ENCODE results near the gene TROAP.
"Not testable (repeated sequence)": the region's sequence is repeated elsewhere in the genome, so short reads cannot be mapped to it uniquely, and the experiment has no call there.

TROAP gene

GRCh38 chr12:49330631-49331379, 7.8 kb downstream of the TROAP start:
- no peak for DNase-seq

- peak; percentile 16 for DNase-seq
These were observed 8.5 kb downstream of the TROAP start for GRCh38 chr12:49331380-49332222.

DNA sequence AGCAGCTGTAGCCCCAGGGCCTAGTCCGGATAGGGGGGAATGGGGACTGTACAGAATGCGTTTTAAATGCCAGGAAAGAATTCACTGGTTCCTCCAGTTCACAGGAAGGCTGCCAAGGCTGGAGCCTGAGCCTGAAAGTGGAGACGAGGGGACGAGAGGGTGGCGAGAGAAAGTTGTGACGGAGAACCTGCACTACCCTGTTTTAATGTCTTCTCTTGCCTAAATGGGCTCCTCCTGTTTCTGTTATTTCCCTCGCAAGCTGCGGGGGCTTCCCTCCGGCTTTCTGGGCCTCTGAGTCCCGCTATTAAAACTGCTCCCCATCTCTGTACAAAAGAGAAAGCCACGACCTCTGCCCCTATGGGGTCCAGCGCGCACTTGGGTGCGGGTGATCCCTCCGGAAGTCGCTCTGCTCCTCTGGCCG, 9.4 kb downstream of the TROAP start:
- DNase-seq: no peak

DNA sequence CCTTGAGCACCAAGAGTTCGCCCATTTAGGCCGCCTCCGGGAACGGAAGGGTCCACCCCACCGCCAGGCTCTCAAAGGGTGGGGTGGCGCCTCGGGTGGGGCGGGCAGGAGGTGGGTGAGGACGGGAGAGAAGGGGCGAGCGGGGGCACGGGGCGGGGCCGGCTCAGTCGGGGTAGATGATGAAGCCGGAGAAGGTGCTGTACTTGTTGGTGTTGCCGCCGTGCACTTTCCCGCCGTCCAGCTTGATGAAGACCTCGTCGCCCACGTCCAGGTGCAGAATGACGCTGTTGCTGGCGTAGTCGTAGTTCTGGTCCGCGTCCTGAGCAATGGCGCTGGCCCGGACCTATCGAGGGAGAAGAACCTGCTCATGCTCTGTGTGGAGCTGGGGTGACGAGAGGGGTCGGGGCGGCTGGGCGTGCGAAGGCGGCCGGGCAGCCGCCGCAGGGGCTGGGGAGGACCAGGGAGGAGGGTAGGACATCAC, 9.9 kb downstream of the TROAP start:
- DNase-seq: no peak

- not testable (repeated sequence) for DNase-seq
These were observed 10.7 kb downstream of the TROAP start for GRCh38 chr12:49333778-49334177.

GRCh38 chr12:49334226-49334625, 11.2 kb downstream of the TROAP start:
- DNase-seq: no peak

DNA sequence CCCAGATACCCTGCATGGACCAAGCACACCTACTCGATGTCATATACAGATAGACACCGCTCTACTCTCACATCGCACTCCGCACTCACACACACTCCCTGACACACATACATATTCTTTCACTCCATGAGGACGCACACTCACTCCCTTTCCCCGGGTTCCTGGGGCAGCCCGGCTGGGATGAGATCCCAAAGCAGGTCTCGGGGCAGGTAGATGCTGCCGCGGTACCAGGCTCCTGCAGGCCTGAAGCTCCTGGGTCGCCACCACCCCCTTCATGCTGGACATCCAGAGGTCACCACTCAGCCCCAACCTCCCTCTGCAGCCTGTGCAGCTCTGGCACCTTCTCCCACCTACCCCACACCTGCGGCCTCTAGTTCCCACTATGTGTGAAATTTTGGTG, 11.6 kb downstream of the TROAP start:
- no peak for DNase-seq

GRCh38 chr12:49335118-49335954, 12.3 kb downstream of the TROAP start:
- no peak for DNase-seq

DNA sequence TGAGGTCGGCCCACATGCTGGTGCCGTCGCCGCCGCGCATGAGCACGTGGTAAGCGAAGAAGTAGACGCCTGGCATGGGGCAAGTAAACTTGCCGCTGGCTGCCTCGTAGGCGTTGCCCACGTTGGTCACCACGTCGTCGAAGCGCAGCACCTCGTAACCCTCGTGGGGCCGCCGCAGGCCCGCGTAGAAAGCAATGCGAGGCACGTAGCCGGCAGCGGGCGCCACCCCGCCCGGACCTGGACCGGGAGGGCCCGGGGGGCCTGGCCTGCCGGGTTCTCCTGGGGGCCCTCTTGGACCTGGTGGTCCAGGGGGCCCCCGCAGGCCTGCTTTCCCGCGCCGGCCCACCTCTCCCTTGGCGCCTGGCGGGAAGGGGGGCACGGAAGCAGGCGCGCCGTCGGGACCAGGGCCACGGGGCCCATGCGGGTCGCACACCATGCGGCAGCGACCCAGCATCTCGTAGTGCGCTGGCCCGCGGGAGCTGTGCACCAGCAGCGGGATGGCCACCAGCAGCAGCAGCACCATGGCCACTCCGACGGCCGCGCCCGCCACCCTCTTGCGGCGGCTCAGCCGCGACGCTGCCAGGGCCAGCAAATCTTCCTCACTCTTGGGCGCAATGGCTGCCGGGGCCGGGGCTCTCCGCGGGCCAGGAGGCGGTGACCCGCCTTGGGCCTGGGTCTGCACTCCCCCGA, 13.0 kb downstream of the TROAP start:
- no peak for DNase-seq

DNA sequence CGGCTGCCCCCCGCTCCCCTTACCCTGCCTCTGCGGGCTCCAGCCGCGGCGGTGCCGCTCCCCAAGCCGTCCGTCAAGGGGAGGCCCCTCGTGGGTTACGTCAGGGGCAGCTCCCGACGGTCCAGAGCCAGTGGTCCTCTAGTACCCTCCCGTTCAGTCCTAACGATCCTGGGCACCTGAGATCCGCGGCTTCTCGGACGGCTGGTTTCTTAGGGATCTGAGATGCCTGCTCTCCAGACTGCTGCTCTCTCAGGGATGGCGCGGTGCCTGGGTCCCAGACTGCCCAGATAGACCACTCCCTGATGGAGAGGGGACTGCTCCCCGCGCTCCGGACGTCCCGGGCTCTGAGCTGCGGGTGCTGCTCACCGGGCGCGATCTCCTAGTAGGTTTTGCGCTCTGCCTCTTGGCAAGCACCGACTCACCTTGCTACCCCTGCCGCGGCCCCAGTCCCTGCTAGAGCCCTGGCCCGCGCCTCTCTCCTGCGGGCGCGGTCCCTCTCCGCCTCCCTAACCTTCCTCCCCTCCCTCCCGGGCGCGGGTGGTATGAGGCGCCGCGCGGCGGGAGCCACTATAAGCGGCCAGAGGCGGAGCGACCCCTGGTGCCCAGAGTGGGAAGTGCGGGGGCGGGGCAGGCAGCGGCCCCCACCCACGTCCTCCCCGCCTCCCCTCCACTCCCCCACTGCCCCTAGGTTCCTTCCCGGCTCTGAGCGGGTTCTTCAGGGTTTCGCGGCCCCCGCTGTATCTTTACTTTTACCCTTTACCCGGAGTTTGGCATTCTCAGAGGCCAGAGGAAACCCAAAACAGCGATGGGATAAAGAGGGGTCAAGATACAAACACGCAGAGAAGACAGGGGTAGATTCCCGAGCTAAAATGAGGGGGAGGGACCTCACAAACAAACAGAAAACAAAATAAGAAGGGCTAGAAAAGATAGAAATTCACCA, 13.9 kb downstream of the TROAP start, which contains the start of gene C1QL4:
Gene C1QL4 (minus strand): TSS at position 544 of the 940 bp plus-strand sequence. CDS start 711 bp downstream, outside the sequence.
- DNase-seq: peak; percentile 90

- DNase-seq: no peak
These were observed 15.9 kb downstream of the TROAP start for GRCh38 chr12:49338830-49339463.

- DNase-seq: no peak
These were observed 16.4 kb downstream of the TROAP start for GRCh38 chr12:49339464-49339861.

DNA sequence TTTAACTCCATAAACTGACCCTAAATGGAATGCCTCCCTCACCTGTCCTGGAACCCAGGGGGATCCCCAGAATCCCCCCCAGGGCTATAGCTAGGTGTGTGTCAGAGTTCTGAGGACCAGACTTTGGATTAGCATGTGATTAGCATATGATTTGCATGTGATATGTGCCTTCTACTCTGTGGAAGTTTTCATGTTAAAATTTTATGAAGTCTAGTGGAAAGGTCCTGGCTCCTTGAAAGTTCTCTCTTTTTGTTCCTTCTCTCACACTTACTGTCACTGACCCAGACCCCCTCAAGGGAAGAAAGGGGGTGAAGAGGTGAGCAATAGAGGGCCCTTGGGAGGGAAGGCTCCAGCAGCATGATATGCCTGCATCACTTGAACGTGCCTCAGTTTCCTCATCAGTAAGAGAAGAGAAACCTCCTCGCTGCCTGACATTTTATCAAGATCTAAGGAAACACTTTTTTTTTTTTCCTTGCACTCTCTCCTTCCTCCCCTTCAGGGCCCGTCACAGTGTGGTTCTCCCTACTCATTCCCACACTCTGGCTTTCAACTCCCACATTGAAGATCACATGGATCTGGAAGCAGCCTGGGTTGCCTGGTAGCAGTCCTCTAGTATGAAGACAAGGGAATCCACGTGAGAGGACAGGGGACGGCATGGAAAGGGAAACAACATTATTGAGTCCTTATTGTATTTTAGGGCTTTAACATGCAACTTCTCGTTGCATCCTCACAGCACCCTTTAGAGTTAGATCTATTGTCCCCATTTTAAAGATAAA, 17.2 kb downstream of the TROAP start:
- DNase-seq: no peak

GRCh38 chr12:49340971-49341776, 18.1 kb downstream of the TROAP start:
- no peak for DNase-seq

DNA sequence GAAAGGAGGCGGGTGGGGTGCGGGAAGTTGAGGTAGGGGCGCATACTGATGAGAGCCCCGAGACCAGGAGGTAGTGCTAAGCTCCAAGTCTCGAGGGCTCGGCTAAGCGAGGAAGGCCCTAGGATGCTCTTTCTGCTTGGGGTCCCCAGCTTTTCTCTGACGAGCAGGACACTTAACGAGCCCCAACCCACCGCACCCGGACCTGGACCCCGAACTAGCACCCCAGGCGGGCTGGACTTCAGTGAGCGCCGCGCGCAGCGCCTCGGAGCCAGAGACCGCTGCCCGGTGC, 18.7 kb downstream of the TROAP start:
- DNase-seq: no peak

DNA sequence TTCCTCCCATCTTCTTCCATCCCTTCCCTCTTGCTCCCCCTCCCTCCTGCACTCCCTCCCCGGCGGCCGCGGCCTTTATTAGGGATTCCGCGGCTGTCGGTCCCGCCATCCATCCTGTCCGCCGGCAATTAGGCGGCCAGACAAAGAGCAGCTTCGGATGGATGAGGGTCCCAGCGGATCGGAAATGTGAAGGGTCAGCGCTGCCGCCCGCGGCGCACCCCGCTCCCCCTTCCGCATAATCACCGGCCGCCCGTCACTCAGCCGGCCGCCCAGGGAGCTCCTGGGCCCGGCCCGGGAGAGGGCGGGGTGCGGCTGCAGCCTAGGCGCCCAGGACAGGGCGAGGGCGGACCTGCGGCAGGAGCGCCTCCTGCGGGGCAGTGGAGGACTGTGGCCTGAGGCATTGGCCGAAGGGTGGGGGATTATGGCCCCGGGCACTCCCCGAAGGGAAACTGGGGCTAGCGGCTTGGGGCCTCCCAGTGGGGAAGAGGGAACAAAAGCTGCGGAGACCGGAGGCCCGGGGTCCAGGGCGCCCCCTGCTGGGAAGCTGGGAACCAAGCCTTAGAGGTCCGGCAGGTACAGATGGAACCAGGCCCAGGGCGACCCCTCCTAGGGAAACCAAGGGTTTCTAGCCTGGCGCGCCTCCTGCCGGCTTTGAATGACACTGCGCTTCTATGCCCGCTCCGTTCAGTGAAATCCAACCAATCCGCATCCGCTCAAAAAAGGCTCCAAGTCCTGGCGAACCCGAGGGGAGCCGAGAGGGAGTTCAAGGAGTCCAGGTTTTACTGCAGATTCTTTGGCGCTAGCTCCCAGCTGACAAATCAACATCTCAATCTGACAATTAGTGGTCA, 19.2 kb downstream of the TROAP start:
- peak; percentile 77 for DNase-seq

DNA sequence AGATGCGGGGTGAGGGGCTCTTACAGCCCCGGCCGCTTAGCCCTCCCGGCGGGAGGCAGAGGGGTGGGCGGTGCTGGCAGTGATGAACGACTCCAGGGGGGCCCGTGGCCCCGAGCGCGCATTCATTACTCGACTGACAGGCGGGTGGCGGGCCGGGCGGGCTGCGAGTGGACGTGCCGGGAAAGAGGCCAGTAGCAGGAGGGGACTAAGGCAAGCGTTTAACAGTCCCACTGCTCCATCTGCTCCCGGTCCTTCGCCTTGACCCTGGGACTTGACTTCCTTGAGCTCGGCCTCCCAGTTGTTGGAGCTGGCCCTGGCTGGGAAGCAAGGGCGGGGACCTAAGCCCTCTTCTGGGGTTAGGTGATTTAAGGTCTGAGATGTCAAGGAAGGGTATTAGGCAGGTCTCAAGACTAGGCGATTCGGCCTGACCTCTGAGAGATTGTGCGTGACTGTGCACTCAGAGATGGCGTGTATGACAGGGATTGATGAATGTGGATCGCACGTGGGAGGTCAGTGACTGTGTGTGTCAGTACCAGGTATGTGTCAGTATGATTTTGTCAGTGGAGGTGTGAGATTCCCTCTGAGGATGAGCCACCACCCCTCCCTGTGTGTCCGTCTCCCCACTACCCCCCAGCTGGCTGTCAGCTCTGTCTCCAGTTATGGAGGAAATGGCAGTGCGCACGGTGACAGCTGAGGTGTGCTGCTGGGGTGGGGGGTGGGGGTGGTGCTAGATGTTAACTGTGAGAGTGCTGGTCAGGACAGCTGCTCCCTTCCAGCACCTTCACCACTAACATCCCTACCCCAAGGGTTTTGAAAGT, 20.1 kb downstream of the TROAP start:
- peak; percentile 55 for DNase-seq
